CD14-positive monocyte (primary cell): ENCODE data around the gene C3orf62. TPM values are rescaled to one million over a fixed set of nuclear protein-coding genes. Genes with fewer than 3 reads are reported as not detected.

Experiments
- DNase-seq, 3 donors: peaks; one replicate each; pipeline ENCODE4 v3.0.0-alpha.2; 2011 to 2022
- H2AFZ ChIP-seq: 2 replicates; pipeline ENCODE4 v1.6.0; 2012; ENCODE audit warnings: mild to moderate bottlenecking, low read depth, low read length, inconsistent platforms; ENCODE audit not compliant: insufficient read depth, poor library complexity, severe bottlenecking
- H3K27ac ChIP-seq, 2 donors: 1 replicate in 1 of 2; 2 replicates in 1 of 2; pipeline ENCODE4 v1.5.1; 2012 to 2013; ENCODE audit warnings: low read length in 2 of 2, control low read depth in 1 of 2, inconsistent platforms in 1 of 2, low read depth in 1 of 2, mild to moderate bottlenecking in 1 of 2
- H3K27me3 ChIP-seq, 2 donors: one replicate each; pipeline versions ENCODE4 v1.6.0 to v1.6.1; 2011 to 2013; ENCODE audit warnings: low read length in 2 of 2; ENCODE audit not compliant: control insufficient read depth in 2 of 2, insufficient read depth in 2 of 2
- H3K36me3 ChIP-seq, 2 donors: replicated peaks in 1 of 2; 1 replicate in 1 of 2; 2 replicates in 1 of 2; pipeline versions ENCODE4 v1.5.1 to v1.6.1; 2012 to 2013; ENCODE audit warnings: low read length in 2 of 2, control low read depth in 1 of 2, inconsistent platforms in 1 of 2, mild to moderate bottlenecking in 1 of 2; ENCODE audit not compliant: insufficient read depth in 2 of 2, control insufficient read depth in 1 of 2
- H3K4me1 ChIP-seq, 2 donors: 1 replicate in 1 of 2; 2 replicates in 1 of 2; pipeline versions ENCODE4 v1.5.1 to v1.6.1; 2012 to 2013; ENCODE audit warnings: low read length in 2 of 2, control low read depth in 1 of 2, inconsistent platforms in 1 of 2, mild to moderate bottlenecking in 1 of 2, moderate library complexity in 1 of 2; ENCODE audit not compliant: insufficient read depth in 2 of 2, control insufficient read depth in 1 of 2
- H3K4me2 ChIP-seq: replicated peaks from 2 replicates; pipeline ENCODE3; 2012; ENCODE audit warnings: low read length, moderate library complexity, mild to moderate bottlenecking; ENCODE audit not compliant: poor library complexity, severe bottlenecking; ENCODE audit errors: extremely low read depth
- H3K4me3 ChIP-seq, 3 experiments: fragments of 200-600 bp in 1 of 3; sonication (generic) in 1 of 3; replicated peaks in 1 of 3; 1 replicate in 2 of 3; 2 replicates in 1 of 3; pipeline ENCODE4 v1.5.1; 2011 to 2013; ENCODE audit warnings: low read length in 3 of 3, mild to moderate bottlenecking in 3 of 3, control low read depth in 2 of 3, low read depth in 2 of 3, inconsistent platforms in 1 of 3, moderate library complexity in 1 of 3
- H3K79me2 ChIP-seq: 2 replicates; pipeline ENCODE4 v1.6.0; 2012; ENCODE audit warnings: mild to moderate bottlenecking, control low read depth, inconsistent platforms, low read length, moderate library complexity; ENCODE audit not compliant: insufficient read depth
- H3K9ac ChIP-seq: 2 replicates; pipeline ENCODE4 v1.6.0; 2017; ENCODE audit warnings: low read length, mild to moderate bottlenecking; ENCODE audit not compliant: insufficient read depth, poor library complexity, severe bottlenecking
- H3K9me3 ChIP-seq, 2 donors: replicated peaks in 1 of 2; 1 replicate in 1 of 2; 2 replicates in 1 of 2; pipeline versions ENCODE4 v1.5.1 to v1.6.1; 2012 to 2013; ENCODE audit warnings: low read length in 2 of 2, control low read depth in 1 of 2; ENCODE audit not compliant: control insufficient read depth in 1 of 2, insufficient read depth in 1 of 2
- H4K20me1 ChIP-seq: 2 replicates; pipeline ENCODE4 v1.6.0; 2012; ENCODE audit warnings: mild to moderate bottlenecking, low read length, control low read depth, moderate library complexity; ENCODE audit not compliant: insufficient read depth
- H3K27ac Mint-ChIP-seq, 7 donors: one replicate each; pipeline ENCODE4 v1.8.0; 2020; ENCODE audit warnings: mild to moderate bottlenecking in 7 of 7, mixed read lengths in 7 of 7, moderate library complexity in 6 of 7, inconsistent platforms in 2 of 7
- H3K27me3 Mint-ChIP-seq, 3 donors: one replicate each; pipeline ENCODE4 v1.8.0; 2021 to 2022; ENCODE audit warnings: low read depth in 3 of 3, mild to moderate bottlenecking in 3 of 3, mixed read lengths in 3 of 3, moderate library complexity in 3 of 3, inconsistent platforms in 1 of 3
- H3K36me3 Mint-ChIP-seq, 2 donors: one replicate each; pipeline ENCODE4 v1.8.0; 2020; ENCODE audit warnings: mixed read lengths in 2 of 2, inconsistent platforms in 1 of 2, mild to moderate bottlenecking in 1 of 2
- H3K4me1 Mint-ChIP-seq: one replicate; pipeline ENCODE4 v1.8.0; 2020; ENCODE audit warnings: mild to moderate bottlenecking, mixed read lengths
- H3K4me3 Mint-ChIP-seq, 2 donors: one replicate each; pipeline ENCODE4 v1.8.0; 2020; ENCODE audit warnings: mild to moderate bottlenecking in 2 of 2, mixed read lengths in 2 of 2, moderate library complexity in 1 of 2
- H3K9me3 Mint-ChIP-seq, 7 donors: one replicate each; pipeline ENCODE4 v1.8.0; 2020 to 2022; ENCODE audit warnings: mixed read lengths in 7 of 7, mild to moderate bottlenecking in 6 of 7, moderate library complexity in 6 of 7, inconsistent platforms in 2 of 7
- CTCF ChIP-seq: fragments of 200-600 bp; IDR thresholded peaks from one replicate; pipeline ENCODE4 v1.8.0; 2022; ENCODE audit warnings: antibody characterized with exemption, mild to moderate bottlenecking
- WGBS: methylation state at CpG from one replicate; pipeline ENCODE4 v1.1.5; 2013; ENCODE audit warnings: missing lambda C conversion rate; ENCODE audit not compliant: insufficient coverage; 5-methylcytosine and 5-hydroxymethylcytosine counted together
- intact Hi-C, 2 donors: fragments of 100-400 bp; cut with micrococcal nuclease; formaldehyde crosslinking; loops; one replicate each; pipeline versions ENCODE4 v1.15.0 to v1.15.1; 2023
- polyA plus RNA-seq, 3 donors: library from polyadenylated mRNA; depleted of rRNA in 1 of 3; unstranded in 2 of 3; stranded (reverse) in 1 of 3; fragments of 300-500 nt in 2 of 3; fragments of >200 nt in 1 of 3; fragmentation: Illumina TruSeq in 2 of 3; gene quantifications; 1 replicate in 2 of 3; 2 replicates in 1 of 3; pipeline ENCODE4 v1.2.3, GENCODE V29; 2012 to 2021

Gene C3orf62
- polyA plus RNA-seq, 3 donors, result 0.60 to 15.7 (median 1.0) TPM

GRCh38 chr3:49253512-49253911, 23.5 kb downstream of the C3orf62 start:
- H3K79me2 ChIP-seq, result no peaks in the 10 kb centered on the region
- intact Hi-C loops, result no loop called here

GRCh38 chr3:49248840-49249227, 28.2 kb downstream of the C3orf62 start:
- H3K4me1 ChIP-seq, result peaks cover 38 to 40% of the 10 kb centered on the region in 2 donors
- H3K36me3 Mint-ChIP-seq, result no peaks in the 10 kb centered on the region
- H3K4me1 Mint-ChIP-seq, result peaks cover 34% of the 10 kb centered on the region
- H3K27me3 ChIP-seq, result no peaks in the 10 kb centered on the region
- H3K4me2 ChIP-seq, result peak overlapping the region; percentile 57
- peaks cover 0 to 2% (median 0%) of the 10 kb centered on the region in 7 donors for H3K9me3 Mint-ChIP-seq
- no peaks in the 10 kb centered on the region for H4K20me1 ChIP-seq
- H3K4me3 ChIP-seq, result peak overlapping the region in 1 of 3 experiments; percentile 52
- H3K4me3 Mint-ChIP-seq, result peak overlapping the region in 1 of 2 donors; percentile 57
- peak overlapping the region; percentile 89 to 95 for H3K27ac ChIP-seq
- peak overlapping the region; percentile 71 for H3K9ac ChIP-seq
- no peaks in the 10 kb centered on the region for H3K36me3 ChIP-seq
- H3K27ac Mint-ChIP-seq, result peak overlapping the region; percentile 96 to 99 (median 98)
- no peaks in the 10 kb centered on the region for H3K79me2 ChIP-seq
- no peaks in the 10 kb centered on the region for H3K9me3 ChIP-seq
- no peak overlapping the region for H2AFZ ChIP-seq
- no peak for TF ChIP-seq CTCF
- no peaks in the 10 kb centered on the region for H3K27me3 Mint-ChIP-seq
- intact Hi-C loops, result no loop called here
- DNase-seq, result peak; percentile 92 to 97 (median 96)

More at GRCh38 chr3:49253512-49253911, 23.5 kb downstream of the C3orf62 start:
- no CpG with 5 or more reads among the region's 3 CpGs for WGBS
- no peaks in the 10 kb centered on the region for H3K27me3 ChIP-seq
- H3K4me2 ChIP-seq, result no peak overlapping the region
- no peak for DNase-seq
- H3K9me3 Mint-ChIP-seq, result peaks cover 0 to 4% (median 0%) of the 10 kb centered on the region in 7 donors
- H3K27me3 Mint-ChIP-seq, result peaks cover 0 to 1% (median 0%) of the 10 kb centered on the region in 3 donors
- no peaks in the 10 kb centered on the region for H3K36me3 ChIP-seq
- H3K4me1 ChIP-seq, result peaks cover 23 to 30% of the 10 kb centered on the region in 2 donors
- H3K27ac Mint-ChIP-seq, result no peak overlapping the region
- H3K4me1 Mint-ChIP-seq, result peaks cover 33% of the 10 kb centered on the region
- H3K9ac ChIP-seq, result no peak overlapping the region
- H4K20me1 ChIP-seq, result no peaks in the 10 kb centered on the region
- no peak overlapping the region for H3K27ac ChIP-seq
- no peak overlapping the region for H3K4me3 Mint-ChIP-seq
- H2AFZ ChIP-seq, result no peak overlapping the region
- TF ChIP-seq CTCF, result no peak
- H3K36me3 Mint-ChIP-seq, result peaks cover 0 to 3% of the 10 kb centered on the region in 2 donors
- no peak overlapping the region for H3K4me3 ChIP-seq
- H3K9me3 ChIP-seq, result no peaks in the 10 kb centered on the region
